HepG2 (cell line): ENCODE results near the gene PERP. TPM values are rescaled to one million over a fixed set of nuclear protein-coding genes. Genes with fewer than 3 reads are reported as not detected.

Experiments
- ATAC-seq: fragments of 200-7000 bp; cut with Tn5 transposase; 3 replicates; pipeline ENCODE4 v1.9.1; 2020; ENCODE audit warnings: mild to moderate bottlenecking, moderate library complexity
- BruUV-seq: library from RNA; stranded (reverse); fragments of 400-500 nt; replicated peaks from 2 replicates; lab custom pipeline; 2021; lab: Mats Ljungman, UMichigan
- CTCF ChIA-PET: fragments of 300-600 bp; formaldehyde crosslinking; extraction: SDS; loops from one replicate; lab custom pipeline; 2021; ENCODE audit warnings: low total read pairs, inconsistent platforms, low intra/inter-chr PET ratio; lab: Yijun Ruan, JAX
- POLR2A ChIA-PET: fragments of 350-600 bp; sonication (Branson Sonifier 250); formaldehyde crosslinking; loops from one replicate; lab custom pipeline; 2020; ENCODE audit warnings: antibody characterized with exemption, inconsistent platforms; lab: Yijun Ruan, JAX
- DNase-seq: peaks from one replicate; pipeline ENCODE4 v3.0.0-alpha.2; 2015; ENCODE audit warnings: low spot score
- FAIRE-seq: peaks from 3 replicates; lab custom pipeline; 2011; peaks lifted over from hg19 to GRCh38; lab: Jason Lieb, UNC
- H2AFZ ChIP-seq: one replicate; pipeline ENCODE4 v1.6.1; 2011; ENCODE audit warnings: low read length, inconsistent platforms
- H3K27ac ChIP-seq: fragments of 300-600 bp; 3 replicates; pipeline ENCODE4 v1.8.0; 2011; ENCODE audit warnings: mixed run types, mild to moderate bottlenecking, mixed read lengths, low read length, inconsistent platforms; ENCODE audit not compliant: insufficient read depth; ENCODE audit errors: extremely low read length
- H3K27me3 ChIP-seq, 2 experiments: fragments of 200-600 bp in 1 of 2; 2 replicates in 1 of 2; 3 replicates in 1 of 2; pipeline versions ENCODE4 v1.6.0 to v1.8.0; 2011; ENCODE audit warnings: low read length in 2 of 2, mild to moderate bottlenecking in 2 of 2, moderate library complexity in 2 of 2, inconsistent platforms in 1 of 2; ENCODE audit not compliant: insufficient read depth in 2 of 2, control insufficient read depth in 1 of 2
- H3K36me3 ChIP-seq, 2 experiments: fragments of 200-600 bp in 1 of 2; replicated peaks in 1 of 2; 2 replicates in 1 of 2; 3 replicates in 1 of 2; pipeline versions ENCODE4 v1.5.1 to v1.8.0; 2011; ENCODE audit warnings: low read length in 2 of 2, inconsistent platforms in 1 of 2; ENCODE audit not compliant: insufficient read depth in 2 of 2, control insufficient read depth in 1 of 2
- H3K4me1 ChIP-seq: 2 replicates; pipeline ENCODE4 v1.5.1; 2012; ENCODE audit warnings: low read length, inconsistent platforms; ENCODE audit not compliant: insufficient read depth
- H3K4me2 ChIP-seq: 2 replicates; pipeline ENCODE4 v1.6.0; 2011; ENCODE audit warnings: low read depth, low read length, inconsistent platforms
- H3K4me3 ChIP-seq, 3 experiments: fragments of 200-600 bp in 1 of 3; sonication (generic), shearing (Covaris generic) in 1 of 3; replicated peaks in 1 of 3; 2 replicates each; pipeline ENCODE4 v1.5.1; 2011 to 2016; ENCODE audit warnings: low read length in 3 of 3, inconsistent platforms in 2 of 3, low read depth in 2 of 3, mild to moderate bottlenecking in 2 of 3, control low read depth in 1 of 3, mixed read lengths in 1 of 3; ENCODE audit not compliant: insufficient read depth in 1 of 3
- H3K79me2 ChIP-seq: one replicate; pipeline ENCODE4 v1.6.1; 2011; ENCODE audit warnings: low read length, inconsistent platforms; ENCODE audit not compliant: insufficient read depth
- H3K9ac ChIP-seq: 2 replicates; pipeline ENCODE4 v1.6.0; 2011; ENCODE audit warnings: mild to moderate bottlenecking, low read depth, low read length, inconsistent platforms; ENCODE audit not compliant: insufficient read depth
- H3K9me3 ChIP-seq: 2 replicates; pipeline ENCODE4 v1.5.1; 2012; ENCODE audit warnings: mild to moderate bottlenecking, low read length
- H4K20me1 ChIP-seq: 2 replicates; pipeline ENCODE4 v1.6.0; 2011; ENCODE audit warnings: inconsistent platforms, mild to moderate bottlenecking, low read length, moderate library complexity; ENCODE audit not compliant: insufficient read depth
- IKZF1 ChIP-seq: fragments of 450-650 bp; IDR thresholded peaks from 2 replicates; pipeline ENCODE4 v1.7.1; 2016
- KMT2A ChIP-seq: sonication (generic); formaldehyde crosslinking; IDR thresholded peaks from 2 replicates; pipeline ENCODE4 v1.4.0; 2020; ENCODE audit warnings: missing genetic modification reagents
- RBM22 ChIP-seq: fragments of 200-400 bp; formaldehyde crosslinking; optimal IDR thresholded peaks from 2 replicates; pipeline ENCODE3; 2017; ENCODE audit warnings: mild to moderate bottlenecking, low read length, moderate library complexity
- RFX1 ChIP-seq: fragments of 450-650 bp; IDR thresholded peaks from 2 replicates; pipeline ENCODE4 v1.6.1; 2017
- ZFP41 ChIP-seq: sonication (generic); formaldehyde crosslinking; IDR thresholded peaks from 2 replicates; pipeline ENCODE4 v1.4.0; 2020; ENCODE audit warnings: mild to moderate bottlenecking, missing genetic modification reagents, borderline replicate concordance
- ZNF17 ChIP-seq: sonication (generic); formaldehyde crosslinking; IDR thresholded peaks from 2 replicates; pipeline ENCODE4 v1.5.0; 2020; ENCODE audit warnings: mild to moderate bottlenecking, missing genetic modification reagents
- ZNF484 ChIP-seq: sonication (generic); formaldehyde crosslinking; IDR thresholded peaks from 2 replicates; pipeline ENCODE4 v1.5.1; 2020; ENCODE audit warnings: mild to moderate bottlenecking, low read depth, missing genetic modification reagents, borderline replicate concordance
- ZNF709 ChIP-seq: sonication (generic); formaldehyde crosslinking; IDR thresholded peaks from 2 replicates; pipeline ENCODE4 v1.5.0; 2020; ENCODE audit warnings: mild to moderate bottlenecking, missing genetic modification reagents
- WGBS: methylation state at CpG from one replicate; pipeline ENCODE4 v1.1.6; 2017; ENCODE audit warnings: low lambda C conversion rate; 5-methylcytosine and 5-hydroxymethylcytosine counted together
- in situ Hi-C: cut with HindIII; loops from 2 replicates; pipeline ENCODE4 v1.10.0; 2017; ENCODE audit warnings: low pct_unique_long_range_greater_than_20kb; ENCODE audit not compliant: extremely low pct_ligation_motif_present
- intact Hi-C: fragments of 100-400 bp; cut with micrococcal nuclease; formaldehyde crosslinking; loops from one replicate; pipeline ENCODE4 v1.10.0; 2022; ENCODE audit not compliant: unreplicated experiment
- polyA plus RNA-seq, 8 experiments: library from polyadenylated mRNA; depleted of rRNA in 3 of 8; stranded (reverse) in 7 of 8; unstranded in 1 of 8; fragments of >200 nt; fragmentation: Illumina TruSeq in 4 of 8; extraction: Trizol in 4 of 8; gene quantifications; 2 replicates each; pipeline versions ENCODE4 v1.2.1 to v1.2.3, GENCODE V29; 2011 to 2016; ENCODE audit warnings: low read depth in 4 of 8, missing spikeins in 1 of 8, mixed read lengths in 1 of 8; ENCODE audit not compliant: insufficient read depth in 1 of 8
- total RNA-seq, 5 experiments: library from RNA; depleted of rRNA; stranded (reverse); fragments of >200 nt; fragmentation: Illumina TruSeq; extraction: Trizol; gene quantifications; 2 replicates each; pipeline ENCODE4 v1.2.3, GENCODE V29; 2016; ENCODE audit warnings: low read depth in 1 of 5
- TF ChIP-seq, protein P1 (sequence below): sonication (generic); formaldehyde crosslinking; IDR thresholded peaks from 2 replicates; pipeline ENCODE4 v1.4.0; 2020; ENCODE audit warnings: missing genetic modification reagents
- TF ChIP-seq, protein P2 (sequence below): sonication (generic); formaldehyde crosslinking; IDR thresholded peaks from 2 replicates; pipeline ENCODE4 v1.5.1; 2020; ENCODE audit warnings: missing genetic modification reagents, mild to moderate bottlenecking, borderline replicate concordance
- TF ChIP-seq, protein P3 (sequence below): sonication (generic); formaldehyde crosslinking; IDR thresholded peaks from 2 replicates; pipeline ENCODE4 v1.4.0; 2020; ENCODE audit warnings: missing genetic modification reagents
- TF ChIP-seq, protein P4 (sequence below): IDR thresholded peaks from 2 replicates; pipeline ENCODE4 v1.6.1; 2016; ENCODE audit warnings: missing biosample characterization, missing genetic modification reagents, low read depth
- TF ChIP-seq, protein P5 (sequence below): sonication (generic); formaldehyde crosslinking; conservative IDR thresholded peaks from 2 replicates; pipeline ENCODE4 v1.4.0; 2020; ENCODE audit warnings: missing genetic modification reagents

Gene PERP
- total and polyA plus RNA-seq, 2 of the 13 experiments (the other 11 are each of a cell fraction or from before 2014, with no cell fraction given): 26.0 to 53.0 TPM

DNA sequence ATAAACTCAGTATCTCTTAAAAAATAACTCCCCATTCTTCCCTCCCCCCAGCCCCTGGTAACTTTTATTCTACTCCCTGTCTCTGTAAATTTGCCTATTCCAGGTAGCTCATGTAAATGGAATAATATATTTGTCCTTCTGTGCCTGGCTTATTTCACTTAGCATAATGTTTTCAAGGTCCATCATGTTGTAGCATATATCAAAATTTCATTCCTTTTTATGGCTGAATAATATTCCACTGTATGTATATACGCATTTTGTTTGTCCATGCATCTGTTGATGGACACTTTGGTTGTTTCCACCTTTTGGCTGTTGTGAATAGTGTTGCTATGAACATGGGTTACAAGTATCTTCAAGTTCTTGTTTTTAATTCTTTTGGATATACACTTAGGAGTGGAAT lies 13.0 kb downstream of the PERP start:
- WGBS: 22% methylated on average over 1 of the region's 1 CpG
- TF ChIP-seq RFX1 (no peak), ZNF484 (no peak), IKZF1 (no peak), ZFP41 (CRISPR knock-in tag) (no peak), ZNF709 (CRISPR knock-in tag) (no peak), KMT2A (CRISPR knock-in tag) (no peak), RBM22 (no peak), ZNF17 (CRISPR knock-in tag) (no peak)
- TF ChIP-seq, protein P1, sequence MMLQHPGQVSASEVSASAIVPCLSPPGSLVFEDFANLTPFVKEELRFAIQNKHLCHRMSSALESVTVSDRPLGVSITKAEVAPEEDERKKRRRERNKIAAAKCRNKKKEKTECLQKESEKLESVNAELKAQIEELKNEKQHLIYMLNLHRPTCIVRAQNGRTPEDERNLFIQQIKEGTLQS (CRISPR knock-in tag): no peak
- TF ChIP-seq, protein P2, sequence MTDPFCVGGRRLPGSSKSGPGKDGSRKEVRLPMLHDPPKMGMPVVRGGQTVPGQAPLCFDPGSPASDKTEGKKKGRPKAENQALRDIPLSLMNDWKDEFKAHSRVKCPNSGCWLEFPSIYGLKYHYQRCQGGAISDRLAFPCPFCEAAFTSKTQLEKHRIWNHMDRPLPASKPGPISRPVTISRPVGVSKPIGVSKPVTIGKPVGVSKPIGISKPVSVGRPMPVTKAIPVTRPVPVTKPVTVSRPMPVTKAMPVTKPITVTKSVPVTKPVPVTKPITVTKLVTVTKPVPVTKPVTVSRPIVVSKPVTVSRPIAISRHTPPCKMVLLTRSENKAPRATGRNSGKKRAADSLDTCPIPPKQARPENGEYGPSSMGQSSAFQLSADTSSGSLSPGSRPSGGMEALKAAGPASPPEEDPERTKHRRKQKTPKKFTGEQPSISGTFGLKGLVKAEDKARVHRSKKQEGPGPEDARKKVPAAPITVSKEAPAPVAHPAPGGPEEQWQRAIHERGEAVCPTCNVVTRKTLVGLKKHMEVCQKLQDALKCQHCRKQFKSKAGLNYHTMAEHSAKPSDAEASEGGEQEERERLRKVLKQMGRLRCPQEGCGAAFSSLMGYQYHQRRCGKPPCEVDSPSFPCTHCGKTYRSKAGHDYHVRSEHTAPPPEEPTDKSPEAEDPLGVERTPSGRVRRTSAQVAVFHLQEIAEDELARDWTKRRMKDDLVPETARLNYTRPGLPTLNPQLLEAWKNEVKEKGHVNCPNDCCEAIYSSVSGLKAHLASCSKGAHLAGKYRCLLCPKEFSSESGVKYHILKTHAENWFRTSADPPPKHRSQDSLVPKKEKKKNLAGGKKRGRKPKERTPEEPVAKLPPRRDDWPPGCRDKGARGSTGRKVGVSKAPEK (CRISPR knock-in tag): no peak
- TF ChIP-seq, protein P3, sequence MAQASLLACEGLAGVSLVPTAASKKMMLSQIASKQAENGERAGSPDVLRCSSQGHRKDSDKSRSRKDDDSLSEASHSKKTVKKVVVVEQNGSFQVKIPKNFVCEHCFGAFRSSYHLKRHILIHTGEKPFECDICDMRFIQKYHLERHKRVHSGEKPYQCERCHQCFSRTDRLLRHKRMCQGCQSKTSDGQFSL (CRISPR knock-in tag): no peak
- TF ChIP-seq, protein P4, sequence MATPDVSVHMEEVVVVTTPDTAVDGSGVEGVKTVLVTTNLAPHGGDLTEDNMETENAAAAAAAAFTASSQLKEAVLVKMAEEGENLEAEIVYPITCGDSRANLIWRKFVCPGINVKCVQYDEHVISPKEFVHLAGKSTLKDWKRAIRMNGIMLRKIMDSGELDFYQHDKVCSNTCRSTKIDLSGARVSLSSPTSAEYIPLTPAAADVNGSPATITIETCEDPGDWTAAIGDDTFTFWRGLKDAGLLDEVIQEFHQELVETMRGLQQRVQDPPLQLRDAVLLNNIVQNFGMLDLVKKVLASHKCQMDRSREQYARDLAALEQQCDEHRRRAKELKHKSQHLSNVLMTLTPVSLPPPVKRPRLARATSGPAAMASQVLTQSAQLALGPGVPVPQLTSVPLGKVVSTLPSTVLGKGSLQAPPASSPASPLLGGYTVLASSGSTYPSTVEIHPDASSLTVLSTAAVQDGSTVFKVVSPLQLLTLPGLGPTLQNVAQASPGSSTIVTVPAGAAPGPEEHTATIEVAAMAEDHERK (CRISPR knock-in tag): no peak
- TF ChIP-seq, protein P5, sequence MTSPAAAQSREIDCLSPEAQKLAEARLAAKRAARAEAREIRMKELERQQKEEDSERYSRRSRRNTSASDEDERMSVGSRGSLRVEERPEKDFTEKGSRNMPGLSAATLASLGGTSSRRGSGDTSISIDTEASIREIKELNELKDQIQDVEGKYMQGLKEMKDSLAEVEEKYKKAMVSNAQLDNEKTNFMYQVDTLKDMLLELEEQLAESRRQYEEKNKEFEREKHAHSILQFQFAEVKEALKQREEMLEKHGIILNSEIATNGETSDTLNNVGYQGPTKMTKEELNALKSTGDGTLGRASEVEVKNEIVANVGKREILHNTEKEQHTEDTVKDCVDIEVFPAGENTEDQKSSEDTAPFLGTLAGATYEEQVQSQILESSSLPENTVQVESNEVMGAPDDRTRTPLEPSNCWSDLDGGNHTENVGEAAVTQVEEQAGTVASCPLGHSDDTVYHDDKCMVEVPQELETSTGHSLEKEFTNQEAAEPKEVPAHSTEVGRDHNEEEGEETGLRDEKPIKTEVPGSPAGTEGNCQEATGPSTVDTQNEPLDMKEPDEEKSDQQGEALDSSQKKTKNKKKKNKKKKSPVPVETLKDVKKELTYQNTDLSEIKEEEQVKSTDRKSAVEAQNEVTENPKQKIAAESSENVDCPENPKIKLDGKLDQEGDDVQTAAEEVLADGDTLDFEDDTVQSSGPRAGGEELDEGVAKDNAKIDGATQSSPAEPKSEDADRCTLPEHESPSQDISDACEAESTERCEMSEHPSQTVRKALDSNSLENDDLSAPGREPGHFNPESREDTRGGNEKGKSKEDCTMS (CRISPR knock-in tag): no peak
- no peak overlapping the region for H3K4me2 ChIP-seq
- intact Hi-C loops (no loop called here), in situ Hi-C loops (no loop called here)
- H3K9ac ChIP-seq: no peak overlapping the region
- H3K36me3 ChIP-seq: peaks cover 17 to 44% of the 10 kb centered on the region in 2 experiments
- no peak overlapping the region for H3K4me3 ChIP-seq
- ChIA-PET POLR2A (no interaction called here), CTCF (no interaction called here)
- peaks cover 3% of the 10 kb centered on the region; the same call in 1 of the 2 replicates for H3K4me1 ChIP-seq
- FAIRE-seq: no peak
- no peaks in the 10 kb centered on the region for H3K9me3 ChIP-seq
- no peaks in the 10 kb centered on the region for H3K27me3 ChIP-seq
- no TSS peak for BruUV-seq
- ATAC-seq: no peak
- H3K79me2 ChIP-seq: peaks cover 18% of the 10 kb centered on the region
- peaks cover 9% of the 10 kb centered on the region; the same call in 1 of the 2 replicates for H4K20me1 ChIP-seq
- DNase-seq: no peak
- no peak overlapping the region for H2AFZ ChIP-seq
- H3K27ac ChIP-seq: no peak overlapping the region
